NB4 (cell line): Measurements from ENCODE around the gene OR6C65.

ENCODE experiments used
- CTCF ChIP-seq: IDR thresholded peaks from one replicate; pipeline ENCODE4 v1.5.1; 2012; ENCODE audit warnings: low read depth, low read length
- MYC ChIP-seq: IDR thresholded peaks from 2 replicates; pipeline ENCODE4 v1.6.1; 2011; ENCODE audit warnings: low read depth, low read length

GRCh38 chr12:55372521-55372920 lies 27.8 kb upstream of the OR6C65 start:
- no peak for TF ChIP-seq MYC
- no peak for TF ChIP-seq CTCF
